ENCODE measurements around the gene RP9.
"Not testable (repeated sequence)": the region's sequence is repeated elsewhere in the genome, so short reads cannot be mapped to it uniquely, and the experiment has no call there.

The RP9 gene

DNA sequence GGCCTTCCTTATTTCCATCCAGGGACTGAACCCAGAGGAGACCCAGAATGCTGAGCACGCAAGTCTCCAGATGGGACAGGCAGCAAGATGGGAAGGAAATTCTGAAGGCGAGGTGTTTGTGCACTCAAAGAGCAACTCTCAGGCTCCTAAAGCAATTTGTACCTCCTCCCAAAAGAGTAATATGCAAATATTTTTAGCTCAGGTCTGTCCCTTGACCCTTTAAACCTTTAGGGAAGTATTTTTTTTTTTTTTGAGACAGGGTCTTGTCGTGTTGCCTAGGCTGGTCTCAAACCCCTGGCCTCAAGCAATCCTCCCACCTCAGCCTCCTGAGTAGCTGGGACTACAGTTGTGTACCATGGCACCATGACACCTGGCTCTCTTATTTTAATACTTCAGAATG, 8.4 kb downstream of the RP9 start:
- no peak for DNase-seq

DNA sequence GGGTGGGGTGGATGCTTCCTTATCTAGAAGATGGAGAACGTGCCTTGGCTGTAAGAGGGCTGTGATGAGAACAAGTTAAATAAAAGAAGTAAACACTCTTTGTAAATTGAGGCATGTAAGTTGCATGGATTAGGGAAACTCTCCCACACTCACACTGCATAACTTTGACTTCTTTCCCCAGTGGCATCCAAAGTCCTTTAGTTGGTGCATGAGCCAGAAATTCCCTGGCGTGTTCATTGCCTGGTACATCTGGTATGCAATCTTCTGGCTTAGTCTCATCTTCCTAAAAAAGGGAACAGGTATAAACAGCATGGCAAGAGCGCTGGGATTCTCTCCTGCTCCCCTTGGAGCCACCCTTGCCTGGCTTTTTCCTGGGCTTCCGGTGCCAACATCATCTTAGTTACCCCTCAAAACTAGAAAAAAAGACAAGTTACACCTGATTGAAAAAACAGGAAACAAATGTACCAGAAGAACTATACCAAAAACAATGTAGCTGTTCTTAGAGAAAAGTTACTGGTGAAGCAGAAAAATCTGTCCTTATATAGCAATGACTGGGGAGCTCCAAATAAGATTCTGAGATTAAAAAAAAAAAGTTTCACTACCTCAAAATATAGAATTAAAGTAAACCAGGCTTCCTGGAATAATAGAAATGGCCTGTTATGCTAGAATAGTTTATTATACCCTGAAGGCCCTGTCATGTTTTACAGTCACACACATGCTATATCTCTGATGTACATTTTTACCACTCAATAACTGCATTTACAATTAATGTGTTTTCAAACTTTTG, 9.9 kb downstream of the RP9 start:
- no peak for DNase-seq

DNA sequence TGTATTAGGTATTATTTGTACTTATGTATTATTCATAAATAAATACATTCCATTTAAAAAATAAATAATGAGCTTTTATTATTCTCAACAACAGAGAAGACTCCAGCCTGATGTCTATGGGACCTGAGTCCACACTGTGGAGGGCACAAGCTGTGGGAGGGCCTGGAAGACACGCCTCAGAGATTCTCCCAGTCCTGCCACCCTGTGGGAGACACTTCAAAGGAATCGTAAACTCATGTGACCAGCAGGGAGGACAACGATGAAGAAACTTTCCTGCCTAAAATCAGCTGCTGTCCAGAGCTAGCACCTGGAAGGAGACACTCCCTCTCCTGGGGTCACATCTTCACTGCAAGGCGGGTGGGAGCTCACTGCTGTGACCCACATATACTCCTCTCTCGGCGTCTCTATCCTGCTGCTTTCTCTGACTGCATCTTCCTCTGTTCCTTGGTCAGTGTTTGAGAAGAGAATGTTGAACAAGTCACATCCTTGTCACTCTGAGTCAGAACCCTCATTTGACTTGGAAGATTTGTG, 14.4 kb downstream of the RP9 start:
- DNase-seq: not testable (repeated sequence)

DNA sequence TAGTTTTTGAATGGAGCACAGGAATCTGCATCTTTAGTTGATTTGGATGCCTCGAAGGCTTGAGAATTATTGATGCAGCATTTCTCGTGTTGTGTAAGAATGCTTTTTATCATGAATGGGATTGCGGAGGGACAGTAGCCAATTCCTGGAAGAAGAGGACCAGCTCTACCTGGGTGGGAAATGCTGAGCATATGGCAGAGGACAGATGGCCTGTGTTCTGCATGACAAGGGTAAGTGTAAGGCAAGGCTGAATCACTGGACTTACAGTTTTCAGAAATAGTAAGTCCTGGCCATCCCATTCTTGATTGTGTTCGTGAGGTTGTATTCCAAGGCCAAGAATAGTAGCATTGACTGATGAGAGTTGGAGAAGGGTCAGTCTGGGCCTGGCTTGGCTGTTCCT, 15.9 kb downstream of the RP9 start:
- DNase-seq: no peak

DNA sequence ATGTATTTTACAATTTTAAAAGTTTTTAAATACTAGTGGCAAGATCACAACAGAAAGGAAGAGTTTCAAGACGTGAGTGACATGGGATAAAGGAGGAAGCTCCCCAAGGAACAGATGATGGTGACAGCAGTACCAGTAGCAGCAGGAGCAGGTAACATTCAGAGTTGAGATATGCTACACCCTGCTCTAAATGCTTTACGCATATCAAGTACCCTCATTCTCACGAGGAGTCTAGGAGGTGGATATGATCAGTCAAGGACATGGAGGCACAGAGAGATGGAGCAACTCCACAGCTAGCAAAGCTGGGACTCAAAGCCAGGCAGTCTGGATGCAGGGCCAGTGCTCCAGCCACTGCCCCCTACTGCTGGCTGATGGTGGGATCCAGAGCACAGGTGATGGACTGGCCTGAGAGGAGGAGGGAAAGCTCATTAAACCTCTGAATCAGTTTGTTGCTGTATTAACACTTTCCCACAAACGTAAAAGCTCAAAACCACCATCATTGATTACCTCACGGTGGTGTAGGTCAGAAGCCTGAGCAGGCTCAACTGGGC, 17.5 kb downstream of the RP9 start:
- DNase-seq: no peak

DNA sequence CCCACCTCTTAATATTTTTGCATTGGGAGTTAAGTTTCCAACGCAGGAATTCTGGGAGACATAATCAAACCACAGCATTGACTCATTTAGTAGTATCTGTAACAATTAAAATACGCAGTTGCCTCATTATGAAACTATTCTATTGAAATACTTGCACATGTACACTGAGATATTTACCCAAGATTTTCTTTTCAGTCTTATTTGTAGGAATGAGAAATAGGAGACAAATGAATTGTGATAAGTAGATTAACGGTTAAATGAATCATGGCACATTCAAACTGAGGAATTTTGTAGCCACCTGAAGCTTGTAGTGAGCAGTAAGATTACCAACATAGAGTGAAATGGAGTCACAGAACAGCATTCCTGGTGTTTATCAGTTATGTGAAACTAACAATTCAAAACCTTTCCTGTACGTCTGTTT, 18.1 kb downstream of the RP9 start:
- no peak for DNase-seq

DNA sequence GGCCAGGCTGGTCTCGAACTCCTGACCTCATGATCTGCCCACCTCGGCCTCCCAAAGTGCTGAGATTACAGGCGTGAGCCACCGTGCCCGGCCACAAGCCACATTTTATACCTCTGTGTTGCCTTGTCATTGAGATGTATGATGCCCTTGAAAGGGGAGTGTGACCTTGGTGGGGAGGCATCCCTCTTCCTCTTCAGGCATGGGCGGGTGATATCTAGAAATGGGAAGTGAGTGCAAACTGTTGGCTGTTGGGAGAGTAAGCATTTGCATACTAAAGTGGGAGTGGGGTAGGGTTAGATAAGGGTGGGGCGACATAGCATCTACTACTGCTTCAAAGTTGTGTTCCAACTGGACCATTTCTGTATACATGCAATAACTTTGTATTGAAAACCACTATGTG, 20.1 kb downstream of the RP9 start:
- DNase-seq: no peak

DNA sequence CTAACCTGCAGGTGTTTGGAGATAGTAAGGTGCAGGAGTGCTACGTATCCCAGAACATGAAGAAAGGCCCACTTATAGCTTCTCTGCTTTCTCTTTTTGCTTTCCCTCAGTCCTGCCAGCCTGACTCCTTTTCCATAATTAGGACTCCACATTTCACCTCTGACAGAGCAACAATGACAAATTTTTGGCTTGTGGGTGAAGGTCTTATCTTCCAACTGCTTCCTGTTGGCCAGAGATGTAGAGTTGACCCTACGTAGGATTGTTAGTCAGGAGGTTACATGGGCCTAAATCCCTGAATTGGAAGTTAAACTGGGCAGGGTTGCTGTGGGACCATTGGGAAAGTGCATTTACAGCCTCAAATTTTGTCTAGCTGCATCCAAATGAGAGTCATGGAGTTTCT, 21.3 kb downstream of the RP9 start:
- no peak for DNase-seq

DNA sequence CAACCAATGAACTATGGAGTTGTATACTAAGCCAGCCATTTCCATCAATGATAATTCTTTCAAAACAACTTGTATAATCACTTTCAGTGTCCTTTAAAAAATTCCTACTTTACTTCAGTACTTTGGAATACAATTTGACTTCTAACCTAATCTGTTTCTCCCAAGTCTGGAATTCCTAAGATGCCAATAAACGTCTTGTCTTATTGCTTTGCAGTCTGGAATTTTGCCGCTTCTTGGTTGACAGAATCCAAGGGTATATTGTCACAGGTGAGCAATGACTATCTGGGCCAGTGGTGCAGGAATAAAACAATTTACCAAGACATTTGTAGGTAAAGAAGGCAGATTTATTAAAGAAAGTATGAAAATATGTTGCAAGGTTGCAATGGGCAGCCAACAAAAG, 21.8 kb downstream of the RP9 start:
- no peak for DNase-seq

DNA sequence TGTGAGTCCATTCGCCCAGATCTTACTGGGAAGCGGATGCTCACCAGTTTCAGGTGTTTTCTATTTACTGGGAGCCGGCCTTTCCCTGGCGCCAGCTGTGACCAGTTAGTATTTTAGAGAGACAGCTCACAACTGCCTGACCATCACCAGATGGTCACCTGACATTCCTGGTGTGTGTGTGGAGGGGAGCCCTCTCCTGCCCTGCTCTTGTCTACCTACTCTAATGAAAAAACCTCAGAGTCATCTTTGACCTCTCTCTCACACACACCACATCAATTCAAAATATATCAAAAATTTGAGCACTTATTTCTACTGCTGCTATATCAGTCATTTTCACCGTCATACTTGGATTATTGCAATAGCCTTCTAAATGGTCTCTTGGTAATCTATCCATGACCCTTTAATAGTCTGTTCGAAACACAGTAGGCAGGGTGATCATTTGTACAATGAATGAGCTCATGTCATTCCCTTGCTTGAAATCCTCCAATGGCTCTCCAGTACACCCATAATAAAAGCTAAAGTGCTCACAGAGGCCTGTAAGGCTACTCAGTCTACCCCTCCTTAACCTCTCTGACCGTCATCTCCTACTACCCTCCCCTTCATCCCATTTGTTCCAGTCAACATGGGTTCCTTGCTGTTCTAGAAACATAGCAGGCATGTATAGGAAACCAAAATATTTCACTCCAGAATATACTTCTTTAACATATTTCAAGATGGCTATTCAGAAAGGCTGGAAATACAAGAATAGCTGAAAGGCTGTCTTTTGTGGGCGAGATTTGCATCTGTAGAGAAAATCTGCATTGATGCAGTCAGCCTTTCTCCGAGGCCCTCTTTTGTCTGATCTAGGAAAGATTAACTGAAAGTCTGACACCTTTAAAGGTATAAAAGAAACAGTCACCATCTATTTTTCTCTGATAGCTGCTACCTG, 29.2 kb downstream of the RP9 start:
- no peak for DNase-seq

DNA sequence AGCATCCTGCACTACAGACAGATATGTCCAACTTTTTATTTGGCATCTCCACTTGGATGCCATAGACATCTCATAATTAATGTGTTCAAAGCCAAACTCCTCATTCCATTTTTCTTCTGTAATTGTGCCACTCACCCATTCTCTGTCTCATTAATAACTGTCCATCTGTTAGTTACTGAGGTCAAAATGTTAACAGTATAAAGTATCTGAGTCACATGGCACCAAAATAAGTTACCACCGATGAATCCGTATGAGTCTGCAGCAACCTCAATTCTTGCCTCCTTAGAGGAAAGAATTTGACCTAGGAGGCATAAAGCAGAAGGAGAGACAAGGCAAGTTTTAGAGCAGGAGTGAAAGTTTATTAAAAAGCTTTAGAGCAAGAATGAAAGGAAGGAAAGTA, 30.1 kb downstream of the RP9 start:
- no peak for DNase-seq

DNA sequence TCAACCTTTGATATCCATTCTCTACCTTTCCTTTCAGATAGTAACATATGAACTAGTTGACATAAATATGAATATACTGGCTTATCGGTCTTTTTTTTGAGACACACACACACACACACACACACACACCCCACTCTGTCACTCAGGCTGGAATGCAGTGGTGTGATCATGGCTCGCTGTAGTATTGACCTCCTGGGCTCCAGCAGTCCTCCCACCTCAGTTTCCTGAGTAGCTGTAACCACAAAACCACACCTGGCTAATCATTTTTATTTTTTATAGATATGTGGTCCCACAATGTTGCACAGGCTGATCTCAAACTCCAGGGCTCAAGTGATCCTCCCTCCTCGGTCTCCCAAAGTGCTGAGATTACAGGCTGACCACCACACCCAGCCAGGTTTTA, 32.5 kb downstream of the RP9 start:
- peak; percentile 19 for DNase-seq

DNA sequence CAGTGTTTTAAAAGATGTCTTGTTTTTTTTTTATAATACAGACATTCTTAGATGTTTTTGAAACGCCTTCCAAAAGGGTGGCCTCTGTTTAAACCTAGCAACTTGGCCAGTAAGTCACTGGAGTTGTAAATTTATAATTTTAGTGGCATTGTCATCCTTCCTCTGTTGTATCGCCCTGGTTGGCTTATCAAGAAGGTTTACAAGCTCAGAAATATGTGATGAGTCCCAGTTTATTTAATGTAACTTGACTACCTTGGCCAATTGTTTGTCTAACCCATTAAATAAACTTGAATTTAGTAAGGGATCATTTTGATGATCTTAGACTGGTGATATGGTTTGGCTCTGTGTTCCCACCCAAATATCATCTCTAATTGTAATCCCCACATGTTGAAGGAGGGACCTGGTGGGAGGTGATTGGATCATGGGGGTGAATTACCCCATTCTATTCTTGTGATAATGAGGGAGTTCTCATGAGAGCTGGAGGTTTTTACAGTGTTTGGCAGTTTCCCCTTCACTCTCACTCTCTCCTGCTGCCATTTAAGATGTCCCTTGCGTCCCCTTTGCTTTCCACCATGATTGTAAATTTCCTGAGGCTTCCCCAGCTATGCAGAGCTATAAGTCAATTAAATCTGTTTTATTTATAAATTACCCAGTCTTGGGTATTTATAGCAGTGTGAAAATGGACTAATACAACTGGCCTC, 33.2 kb downstream of the RP9 start:
- DNase-seq: no peak

DNA sequence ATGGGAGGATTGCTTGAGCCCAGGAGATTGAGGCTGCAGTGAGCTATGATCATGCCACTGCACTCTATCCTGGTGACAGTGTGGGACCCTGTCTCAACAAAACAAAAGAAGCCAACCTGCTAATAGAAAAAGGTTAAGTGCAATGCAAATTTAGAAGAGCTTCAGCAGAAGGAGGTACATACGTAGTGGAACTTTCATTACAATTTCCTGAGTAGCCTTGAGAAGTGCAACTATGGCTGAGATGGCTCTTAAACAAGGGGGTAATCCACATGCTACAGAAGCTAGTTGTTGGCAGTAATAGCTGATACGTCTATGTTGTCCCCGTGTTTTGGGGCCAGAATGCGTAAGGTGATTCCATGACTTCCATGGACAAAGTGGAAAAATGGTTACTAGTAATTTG, 36.0 kb downstream of the RP9 start:
- DNase-seq: no peak

DNA sequence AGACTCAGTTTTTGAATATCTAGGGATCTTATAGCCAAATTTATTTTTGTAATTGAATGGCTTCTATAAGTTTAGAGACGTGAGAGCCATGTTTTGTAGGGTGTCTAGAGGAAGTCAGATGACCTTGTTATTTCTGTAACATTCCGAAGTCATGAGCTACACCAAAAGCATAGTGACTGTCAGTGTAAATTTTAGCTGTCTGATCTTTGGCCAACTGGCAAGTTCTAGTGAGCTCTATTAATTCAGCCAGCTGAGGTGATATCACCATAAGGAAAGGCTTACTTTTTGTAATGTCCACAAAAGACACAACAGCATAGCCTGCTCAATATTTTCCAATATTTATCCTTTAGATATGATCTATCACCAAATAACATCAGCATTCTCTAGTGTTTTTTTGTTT, 36.7 kb downstream of the RP9 start:
- no peak for DNase-seq

DNA sequence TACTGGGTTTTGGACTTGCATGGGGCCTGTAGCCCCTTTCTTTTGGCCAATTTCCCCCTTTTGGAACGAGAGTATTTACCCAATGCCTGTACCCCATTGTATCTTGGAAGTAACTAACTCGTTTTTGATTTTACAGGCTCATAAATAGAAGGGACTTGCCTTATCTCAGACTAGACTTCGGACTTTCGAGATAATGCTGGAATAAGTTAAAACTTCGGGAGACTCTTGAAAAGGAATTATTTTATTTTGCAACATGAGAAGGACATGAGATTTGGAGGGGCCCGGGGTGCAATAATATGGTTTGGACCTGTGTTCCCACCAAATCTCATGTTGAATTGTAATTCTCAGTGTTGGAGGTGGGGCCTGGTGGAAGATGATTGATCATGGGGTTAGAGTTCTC, 38.4 kb downstream of the RP9 start:
- DNase-seq: no peak

DNA sequence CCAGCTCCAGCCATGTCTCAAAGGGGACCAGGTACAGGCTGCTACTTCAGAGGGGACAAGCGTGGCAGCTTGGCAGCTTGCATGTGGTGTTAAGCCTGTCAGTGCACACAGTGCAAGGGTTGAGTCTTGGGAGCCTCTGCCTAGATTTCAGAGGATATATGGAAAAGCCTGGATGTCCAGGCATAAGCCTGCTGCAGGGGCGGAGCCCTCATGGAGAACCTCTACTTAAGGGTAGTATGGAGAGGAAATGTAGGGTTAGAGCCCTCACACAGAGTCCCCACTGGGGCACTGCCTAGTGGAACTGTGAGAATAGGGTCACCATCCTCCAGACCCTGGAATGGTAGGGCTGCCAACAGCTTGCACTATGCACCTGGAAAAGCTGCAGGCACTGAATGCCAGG, 38.9 kb downstream of the RP9 start:
- no peak for DNase-seq

DNA sequence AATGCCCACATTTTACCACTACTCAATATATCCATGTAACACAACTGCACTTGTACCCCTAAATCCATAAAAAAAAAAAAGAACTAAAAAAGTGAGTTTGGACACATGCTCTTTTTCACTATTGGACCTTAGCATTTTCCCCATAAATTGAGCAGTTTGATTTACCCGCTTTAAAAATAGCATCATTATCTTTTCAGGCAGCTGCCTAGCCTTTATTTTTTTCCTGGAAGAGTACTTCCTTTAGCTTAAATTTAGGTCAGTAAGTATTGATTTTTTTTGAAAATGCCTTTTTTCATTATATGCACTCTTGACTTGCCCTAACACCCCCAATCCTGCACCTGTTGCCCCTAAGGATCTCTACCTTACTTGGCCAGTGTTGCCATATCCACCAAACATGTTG, 41.3 kb downstream of the RP9 start:
- DNase-seq: no peak

DNA sequence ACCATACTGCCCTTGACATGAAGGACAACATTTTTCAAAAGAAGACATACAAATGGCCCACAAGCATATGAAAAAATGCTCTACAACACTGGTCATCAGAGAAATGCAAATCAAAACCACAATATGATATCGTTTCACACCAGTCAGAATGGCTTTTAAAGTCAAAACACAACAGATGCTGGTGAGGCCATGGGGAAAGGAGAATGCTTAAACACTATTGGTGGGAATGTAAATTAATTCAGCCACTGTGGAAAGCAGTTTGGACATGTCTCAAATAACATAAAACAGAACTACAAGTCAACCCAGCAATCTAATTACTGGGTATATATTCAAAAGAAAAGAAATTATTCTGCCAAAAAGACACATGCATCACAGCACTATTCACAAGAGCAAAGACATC, 42.4 kb downstream of the RP9 start:
- DNase-seq: no peak

DNA sequence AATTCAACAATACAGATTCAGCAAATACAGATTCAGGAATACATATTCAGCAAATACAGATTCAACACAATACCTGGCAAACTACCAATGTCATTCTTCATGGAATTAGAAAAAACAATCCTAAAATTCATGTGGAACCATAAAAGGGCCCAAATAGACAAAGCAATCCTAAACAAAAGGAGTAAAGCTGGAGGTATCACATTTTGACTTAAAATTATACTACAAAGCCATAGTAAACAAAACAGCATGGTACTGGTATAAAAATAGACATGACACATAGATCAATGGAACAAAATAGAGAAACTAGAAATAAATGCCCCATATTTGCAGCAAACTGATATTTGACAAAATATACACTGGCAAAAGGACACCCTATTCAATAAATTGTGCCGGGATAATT, 43.2 kb downstream of the RP9 start:
- DNase-seq: no peak

DNA sequence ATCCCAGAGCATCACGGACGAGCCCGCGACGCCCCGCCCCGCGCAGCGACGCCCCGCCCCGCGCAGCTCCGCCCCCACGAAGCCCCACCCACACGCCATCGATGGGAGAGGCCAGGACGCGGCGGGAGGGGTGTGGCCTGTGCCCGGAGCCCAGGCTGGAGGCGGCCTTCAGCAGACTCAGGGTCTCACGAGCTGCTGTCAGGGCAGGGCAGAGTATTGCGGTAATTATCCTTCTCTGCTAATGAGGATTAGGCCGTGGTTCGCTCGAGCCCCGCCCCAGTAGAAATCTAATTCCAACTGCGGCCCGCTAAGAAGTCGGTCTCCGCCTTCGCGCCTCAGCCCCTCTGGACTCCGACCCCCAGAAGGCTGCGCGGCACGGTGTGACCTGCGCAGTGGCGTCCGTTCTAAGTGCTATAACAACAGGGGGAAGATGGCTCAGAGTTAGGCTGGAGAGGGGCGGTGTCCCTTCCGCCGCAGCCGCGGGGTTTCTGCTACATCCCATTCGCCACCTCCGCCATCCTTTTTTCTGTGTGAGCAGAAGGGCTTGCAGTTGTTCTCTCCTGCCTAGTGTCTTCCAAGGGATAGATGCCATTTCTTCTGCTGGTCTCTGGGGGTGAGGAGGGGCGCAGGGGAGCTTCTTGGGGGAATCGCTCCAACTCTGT, 46.3 kb downstream of the RP9 start:
- peak; percentile 94 for DNase-seq

DNA sequence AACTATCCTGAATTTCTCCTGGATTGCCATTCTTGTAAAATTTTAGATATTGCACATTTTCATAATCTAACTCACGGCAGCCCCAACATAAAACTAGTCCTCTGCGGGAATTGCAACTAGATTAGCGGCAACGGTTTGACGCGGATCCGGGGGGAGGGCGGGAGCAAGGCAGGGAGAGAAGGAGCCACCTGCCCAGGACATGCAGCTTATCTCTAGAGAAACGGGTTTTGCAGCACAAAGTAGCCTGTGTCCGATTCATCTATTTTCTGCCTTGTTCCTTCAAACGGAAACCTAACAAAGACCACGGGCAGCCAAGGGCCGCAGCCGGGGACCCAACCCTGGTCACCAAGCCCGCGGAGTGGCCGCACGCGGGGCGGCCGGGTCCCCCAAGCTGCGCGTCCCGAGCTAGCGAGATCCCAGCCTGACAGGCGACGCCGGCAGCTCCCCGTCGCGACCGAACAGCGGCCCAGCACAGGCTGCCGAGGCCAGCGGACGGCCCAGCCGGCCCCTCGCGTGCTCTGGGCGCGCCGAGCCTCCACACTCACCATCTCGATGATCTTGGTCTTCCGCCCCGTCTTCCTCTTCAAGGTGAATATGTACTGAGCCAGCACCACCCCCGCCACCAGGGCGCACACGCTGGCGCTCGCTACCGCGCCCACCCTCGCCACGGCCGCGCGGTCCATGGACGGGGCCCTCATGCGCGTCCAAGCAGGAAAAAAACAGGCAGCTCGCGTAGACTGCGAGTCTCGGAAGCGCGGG, 47.0 kb downstream of the RP9 start, which contains the start of gene NT5C3A:
NT5C3A (minus strand) TSS at position 754 of the 759 bp plus-strand sequence; CDS start at position 683, 71 bp downstream.
- no peak for DNase-seq
